SK-N-SH treated with all-trans-retinoic acid at 6 μM for 48 hours (cell line): ENCODE data around the gene PYY.
"Not testable (repeated sequence)": the region's sequence is repeated elsewhere in the genome, so short reads cannot be mapped to it uniquely, and the experiment has no call there.

Experiments used
- ATAC-seq: fragments of 200-7000 bp; cut with Tn5 transposase; 3 replicates; pipeline ENCODE4 v1.9.1; 2020; ENCODE audit warnings: mild to moderate bottlenecking, moderate library complexity
- ARNTL ChIP-seq: fragments of 450-650 bp; formaldehyde crosslinking; IDR thresholded peaks from 2 replicates; pipeline ENCODE4 v1.5.0; 2020; ENCODE audit warnings: low read depth, mild to moderate bottlenecking, moderate library complexity, borderline replicate concordance
- BACH2 ChIP-seq: fragments of 250-450 bp; sonication (Bioruptor Pico); IDR thresholded peaks from 2 replicates; pipeline ENCODE4 v1.9.0; 2021; ENCODE audit warnings: mild to moderate bottlenecking, borderline replicate concordance
- CSDC2 ChIP-seq: fragments of 250-450 bp; sonication (Bioruptor Pico); IDR thresholded peaks from 2 replicates; pipeline ENCODE4 v1.5.0; 2020; ENCODE audit warnings: mild to moderate bottlenecking, moderate library complexity
- GLIS3 ChIP-seq: fragments of 250-450 bp; sonication (Bioruptor Pico); IDR thresholded peaks from 2 replicates; pipeline ENCODE4 v1.5.0; 2020; ENCODE audit warnings: mild to moderate bottlenecking, moderate library complexity
- ISL1 ChIP-seq: fragments of 250-450 bp; sonication (Bioruptor Pico); IDR thresholded peaks from 2 replicates; pipeline ENCODE4 v2.1.2; 2022; ENCODE audit warnings: mild to moderate bottlenecking, moderate library complexity
- OSR1 ChIP-seq: fragments of 250-450 bp; sonication (Bioruptor Pico); IDR thresholded peaks from 2 replicates; pipeline ENCODE4 v1.8.0; 2022; ENCODE audit warnings: moderate library complexity, mild to moderate bottlenecking, inconsistent platforms
- PATZ1 ChIP-seq: fragments of 250-450 bp; sonication (Bioruptor Pico); IDR thresholded peaks from 2 replicates; pipeline ENCODE4 v1.8.0; 2020; ENCODE audit warnings: mild to moderate bottlenecking, moderate library complexity, borderline replicate concordance
- PPARA ChIP-seq: fragments of 250-450 bp; sonication (Bioruptor Pico); IDR thresholded peaks from 2 replicates; pipeline ENCODE4 v1.5.0; 2020; ENCODE audit warnings: mild to moderate bottlenecking, borderline replicate concordance
- RARB ChIP-seq: fragments of 250-450 bp; sonication (Bioruptor Pico); IDR thresholded peaks from 2 replicates; pipeline ENCODE4 v1.8.0; 2021; ENCODE audit warnings: mild to moderate bottlenecking, moderate library complexity
- SNAI2 ChIP-seq: fragments of 250-450 bp; sonication (Bioruptor Pico); IDR thresholded peaks from 2 replicates; pipeline ENCODE4 v1.5.0; 2020; ENCODE audit warnings: mild to moderate bottlenecking, moderate library complexity
- TCF4 ChIP-seq: fragments of 250-450 bp; sonication (Bioruptor Pico); IDR thresholded peaks from 2 replicates; pipeline ENCODE4 v1.8.0; 2021; ENCODE audit warnings: mild to moderate bottlenecking, moderate library complexity, borderline replicate concordance
- TOX ChIP-seq: fragments of 250-450 bp; sonication (Bioruptor Pico); IDR thresholded peaks from 2 replicates; pipeline ENCODE4 v1.8.0; 2021; ENCODE audit warnings: mild to moderate bottlenecking, moderate library complexity, borderline replicate concordance
- ZC3H10 ChIP-seq: fragments of 250-450 bp; sonication (Bioruptor Pico); IDR thresholded peaks from 2 replicates; pipeline ENCODE4 v1.5.1; 2021; ENCODE audit warnings: mild to moderate bottlenecking, moderate library complexity
- ZFP3 ChIP-seq: fragments of 250-450 bp; sonication (Bioruptor Pico); IDR thresholded peaks from 2 replicates; pipeline ENCODE4 v1.5.0; 2020; ENCODE audit warnings: mild to moderate bottlenecking, moderate library complexity
- ZFP30 ChIP-seq: fragments of 450-650 bp; formaldehyde crosslinking; IDR thresholded peaks from 2 replicates; pipeline ENCODE4 v1.5.0; 2022; ENCODE audit warnings: mild to moderate bottlenecking, moderate library complexity
- ZNF565 ChIP-seq: fragments of 450-650 bp; formaldehyde crosslinking; conservative IDR thresholded peaks from 2 replicates; pipeline ENCODE4 v1.5.0; 2020; ENCODE audit warnings: low read depth, mild to moderate bottlenecking, moderate library complexity
- ZNF70 ChIP-seq: fragments of 450-650 bp; formaldehyde crosslinking; IDR thresholded peaks from 2 replicates; pipeline ENCODE4 v1.5.0; 2020; ENCODE audit warnings: mild to moderate bottlenecking, moderate library complexity
- ZNF8 ChIP-seq: fragments of 450-650 bp; formaldehyde crosslinking; IDR thresholded peaks from 2 replicates; pipeline ENCODE4 v1.5.0; 2020; ENCODE audit warnings: mild to moderate bottlenecking, moderate library complexity
- TF ChIP-seq, protein P1 (sequence below): fragments of 250-450 bp; sonication (Bioruptor Pico); IDR thresholded peaks from 2 replicates; pipeline ENCODE4 v1.8.0; 2021; ENCODE audit warnings: low read depth, mild to moderate bottlenecking, moderate library complexity, borderline replicate concordance
- TF ChIP-seq, protein P2 (sequence below): fragments of 250-450 bp; sonication (Bioruptor Pico); IDR thresholded peaks from 2 replicates; pipeline ENCODE4 v1.5.0; 2020; ENCODE audit warnings: mild to moderate bottlenecking, moderate library complexity

The PYY gene

DNA sequence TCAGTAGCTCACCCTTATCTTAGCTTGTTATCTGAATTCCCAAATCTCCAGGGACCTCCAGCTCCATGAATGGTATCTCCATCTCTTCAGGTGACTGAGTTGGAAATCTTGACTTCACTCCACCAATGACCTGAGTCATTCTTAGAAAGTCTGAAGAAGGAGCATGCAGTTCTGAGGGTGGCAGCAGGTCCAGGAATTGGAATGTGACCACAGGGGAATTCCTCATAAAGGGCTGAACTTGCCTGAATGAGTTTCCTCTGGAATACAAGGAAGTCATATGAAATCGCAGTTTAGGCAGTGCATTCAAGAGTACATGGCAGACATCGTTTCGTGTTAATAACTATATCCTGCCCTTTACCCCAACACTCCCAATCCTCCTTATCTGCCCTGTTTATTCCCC lies 12.5 kb upstream of the PYY start (continued):
- TF ChIP-seq OSR1 (no peak), TOX (CRISPR knock-in tag) (no peak), BACH2 (CRISPR knock-in tag) (no peak), ZFP3 (no peak), PATZ1 (CRISPR knock-in tag) (no peak), ZNF565 (no peak), SNAI2 (no peak)

GRCh38 chr17:43962479-43962878 lies 8.7 kb upstream of the PYY start:
- TF ChIP-seq ZNF565 = no peak
- no peak for TF ChIP-seq CSDC2 (CRISPR knock-in tag)
- TF ChIP-seq, all 23 proteins: peak for 0
- no peak for ATAC-seq

GRCh38 chr17:43961954-43962353 lies 8.2 kb upstream of the PYY start:
- no peak for ATAC-seq
- no peak for TF ChIP-seq OSR1
- no peak for TF ChIP-seq PATZ1 (CRISPR knock-in tag)
- no peak for TF ChIP-seq ZC3H10 (CRISPR knock-in tag)
- TF ChIP-seq, protein P1, sequence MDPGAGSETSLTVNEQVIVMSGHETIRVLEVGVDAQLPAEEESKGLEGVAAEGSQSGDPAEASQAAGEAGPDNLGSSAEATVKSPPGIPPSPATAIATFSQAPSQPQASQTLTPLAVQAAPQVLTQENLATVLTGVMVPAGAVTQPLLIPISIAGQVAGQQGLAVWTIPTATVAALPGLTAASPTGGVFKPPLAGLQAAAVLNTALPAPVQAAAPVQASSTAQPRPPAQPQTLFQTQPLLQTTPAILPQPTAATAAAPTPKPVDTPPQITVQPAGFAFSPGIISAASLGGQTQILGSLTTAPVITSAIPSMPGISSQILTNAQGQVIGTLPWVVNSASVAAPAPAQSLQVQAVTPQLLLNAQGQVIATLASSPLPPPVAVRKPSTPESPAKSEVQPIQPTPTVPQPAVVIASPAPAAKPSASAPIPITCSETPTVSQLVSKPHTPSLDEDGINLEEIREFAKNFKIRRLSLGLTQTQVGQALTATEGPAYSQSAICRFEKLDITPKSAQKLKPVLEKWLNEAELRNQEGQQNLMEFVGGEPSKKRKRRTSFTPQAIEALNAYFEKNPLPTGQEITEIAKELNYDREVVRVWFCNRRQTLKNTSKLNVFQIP (CRISPR knock-in tag) = no peak
- no peak for TF ChIP-seq CSDC2 (CRISPR knock-in tag)
- TF ChIP-seq BACH2 (CRISPR knock-in tag) = no peak
- no peak for TF ChIP-seq ARNTL (CRISPR knock-in tag)
- TF ChIP-seq TCF4 (CRISPR knock-in tag) = no peak
- TF ChIP-seq ZFP30 (CRISPR knock-in tag) = no peak
- TF ChIP-seq PPARA (CRISPR knock-in tag) = no peak
- no peak for TF ChIP-seq ISL1 (CRISPR knock-in tag)
- no peak for TF ChIP-seq ZNF70
- TF ChIP-seq GLIS3 = no peak
- no peak for TF ChIP-seq RARB (CRISPR knock-in tag)

DNA sequence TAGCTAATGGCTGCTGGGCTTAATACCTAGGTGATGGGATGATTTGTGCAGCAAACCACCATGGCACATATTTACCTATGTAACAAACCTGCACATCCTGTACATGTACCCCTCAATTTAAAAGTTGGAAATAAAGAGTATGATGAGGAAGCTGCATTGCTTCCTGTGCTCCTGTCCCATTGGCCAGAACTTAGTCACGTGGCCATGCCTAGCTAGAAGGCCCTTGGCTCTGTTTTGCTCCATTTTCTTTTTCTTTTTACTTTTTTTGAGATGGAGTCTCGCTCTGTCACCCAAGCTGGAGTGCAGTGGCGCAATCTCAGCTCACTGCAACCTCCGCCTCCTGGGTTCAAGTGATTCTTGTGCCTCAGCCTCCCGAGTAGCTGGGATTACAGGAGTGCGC lies 7.6 kb upstream of the PYY start:
- ATAC-seq = not testable (repeated sequence)

DNA sequence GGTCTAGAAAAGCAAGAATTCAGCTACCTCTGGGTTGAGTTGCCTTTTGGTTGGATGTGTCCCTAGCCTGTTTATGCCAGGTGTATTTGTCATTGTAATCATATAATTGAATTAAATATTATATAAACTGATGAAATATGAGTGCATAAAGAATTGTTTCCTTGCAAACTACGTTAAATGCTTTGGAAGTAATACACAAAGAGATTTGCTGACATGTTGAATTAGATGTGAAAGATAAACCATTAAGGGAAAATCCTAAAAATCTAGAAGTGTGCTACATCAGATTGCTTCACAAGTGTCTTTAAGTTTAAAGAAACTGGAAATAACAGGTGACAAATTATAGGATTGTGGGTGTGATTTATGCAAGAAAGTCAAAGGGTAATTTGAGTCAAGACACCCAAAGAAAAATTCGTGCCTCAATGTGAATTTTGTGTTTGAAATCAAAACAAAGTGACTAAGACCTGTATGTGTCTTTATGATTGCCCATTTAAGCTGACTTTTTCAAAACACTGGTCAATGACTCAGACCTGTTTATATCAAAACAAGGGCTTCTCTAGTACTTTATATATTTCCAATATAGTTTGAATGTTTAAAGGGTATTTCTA lies 5.1 kb upstream of the PYY start:
- TF ChIP-seq TOX (CRISPR knock-in tag) (no peak), SNAI2 (no peak), ZNF565 (no peak), ZC3H10 (CRISPR knock-in tag) (no peak), ZNF8 (CRISPR knock-in tag) (no peak), PPARA (CRISPR knock-in tag) (no peak), CSDC2 (CRISPR knock-in tag) (no peak), BACH2 (CRISPR knock-in tag) (no peak), GLIS3 (no peak), ZFP30 (CRISPR knock-in tag) (no peak)
- TF ChIP-seq, protein P2, sequence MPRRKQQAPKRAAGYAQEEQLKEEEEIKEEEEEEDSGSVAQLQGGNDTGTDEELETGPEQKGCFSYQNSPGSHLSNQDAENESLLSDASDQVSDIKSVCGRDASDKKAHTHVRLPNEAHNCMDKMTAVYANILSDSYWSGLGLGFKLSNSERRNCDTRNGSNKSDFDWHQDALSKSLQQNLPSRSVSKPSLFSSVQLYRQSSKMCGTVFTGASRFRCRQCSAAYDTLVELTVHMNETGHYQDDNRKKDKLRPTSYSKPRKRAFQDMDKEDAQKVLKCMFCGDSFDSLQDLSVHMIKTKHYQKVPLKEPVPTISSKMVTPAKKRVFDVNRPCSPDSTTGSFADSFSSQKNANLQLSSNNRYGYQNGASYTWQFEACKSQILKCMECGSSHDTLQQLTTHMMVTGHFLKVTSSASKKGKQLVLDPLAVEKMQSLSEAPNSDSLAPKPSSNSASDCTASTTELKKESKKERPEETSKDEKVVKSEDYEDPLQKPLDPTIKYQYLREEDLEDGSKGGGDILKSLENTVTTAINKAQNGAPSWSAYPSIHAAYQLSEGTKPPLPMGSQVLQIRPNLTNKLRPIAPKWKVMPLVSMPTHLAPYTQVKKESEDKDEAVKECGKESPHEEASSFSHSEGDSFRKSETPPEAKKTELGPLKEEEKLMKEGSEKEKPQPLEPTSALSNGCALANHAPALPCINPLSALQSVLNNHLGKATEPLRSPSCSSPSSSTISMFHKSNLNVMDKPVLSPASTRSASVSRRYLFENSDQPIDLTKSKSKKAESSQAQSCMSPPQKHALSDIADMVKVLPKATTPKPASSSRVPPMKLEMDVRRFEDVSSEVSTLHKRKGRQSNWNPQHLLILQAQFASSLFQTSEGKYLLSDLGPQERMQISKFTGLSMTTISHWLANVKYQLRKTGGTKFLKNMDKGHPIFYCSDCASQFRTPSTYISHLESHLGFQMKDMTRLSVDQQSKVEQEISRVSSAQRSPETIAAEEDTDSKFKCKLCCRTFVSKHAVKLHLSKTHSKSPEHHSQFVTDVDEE (CRISPR knock-in tag) = no peak
- no peak for ATAC-seq
